ENCODE measurements around the gene HDAC11.

DNA sequence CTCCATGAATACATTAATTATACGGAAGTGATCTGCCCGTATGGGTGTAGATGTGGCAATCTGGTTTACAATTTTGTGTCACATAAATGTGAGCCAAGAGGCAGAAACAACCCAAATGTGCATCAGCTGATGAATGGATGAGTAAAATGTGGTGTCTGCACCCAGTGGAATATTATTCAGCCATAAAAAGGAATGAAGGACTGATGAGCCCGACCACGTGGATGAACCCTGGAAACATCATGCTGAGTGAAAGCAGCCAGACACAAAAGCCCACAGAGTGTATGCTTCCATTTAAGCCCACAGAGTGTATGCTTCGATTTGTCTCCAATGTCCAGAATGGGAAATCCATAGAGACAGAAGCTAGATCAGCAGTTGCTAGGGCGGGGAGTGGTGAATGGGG is 41.2 kb downstream of the HDAC11 start:
- TF ChIP-seq, protein P1, sequence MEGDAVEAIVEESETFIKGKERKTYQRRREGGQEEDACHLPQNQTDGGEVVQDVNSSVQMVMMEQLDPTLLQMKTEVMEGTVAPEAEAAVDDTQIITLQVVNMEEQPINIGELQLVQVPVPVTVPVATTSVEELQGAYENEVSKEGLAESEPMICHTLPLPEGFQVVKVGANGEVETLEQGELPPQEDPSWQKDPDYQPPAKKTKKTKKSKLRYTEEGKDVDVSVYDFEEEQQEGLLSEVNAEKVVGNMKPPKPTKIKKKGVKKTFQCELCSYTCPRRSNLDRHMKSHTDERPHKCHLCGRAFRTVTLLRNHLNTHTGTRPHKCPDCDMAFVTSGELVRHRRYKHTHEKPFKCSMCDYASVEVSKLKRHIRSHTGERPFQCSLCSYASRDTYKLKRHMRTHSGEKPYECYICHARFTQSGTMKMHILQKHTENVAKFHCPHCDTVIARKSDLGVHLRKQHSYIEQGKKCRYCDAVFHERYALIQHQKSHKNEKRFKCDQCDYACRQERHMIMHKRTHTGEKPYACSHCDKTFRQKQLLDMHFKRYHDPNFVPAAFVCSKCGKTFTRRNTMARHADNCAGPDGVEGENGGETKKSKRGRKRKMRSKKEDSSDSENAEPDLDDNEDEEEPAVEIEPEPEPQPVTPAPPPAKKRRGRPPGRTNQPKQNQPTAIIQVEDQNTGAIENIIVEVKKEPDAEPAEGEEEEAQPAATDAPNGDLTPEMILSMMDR (conservative IDR thresholded peaks at IDR 0.05; ENCODE audit: low read depth, low read length): no peak
- no peak for TF ChIP-seq EZH2 (IDR thresholded peaks at IDR 0.05; ENCODE audit: borderline replicate concordance, low read depth, low read length, poor library complexity, severe bottlenecking)
